GM19438 (cell line): ENCODE data around the gene BRD3OS.

Experiments used
- ATAC-seq: cut with Tn5 transposase; IDR thresholded peaks from one replicate; pipeline ENCODE4 v1.9.1; 2021; ENCODE audit warnings: low read depth; ENCODE audit not compliant: unreplicated experiment

The BRD3OS gene

DNA sequence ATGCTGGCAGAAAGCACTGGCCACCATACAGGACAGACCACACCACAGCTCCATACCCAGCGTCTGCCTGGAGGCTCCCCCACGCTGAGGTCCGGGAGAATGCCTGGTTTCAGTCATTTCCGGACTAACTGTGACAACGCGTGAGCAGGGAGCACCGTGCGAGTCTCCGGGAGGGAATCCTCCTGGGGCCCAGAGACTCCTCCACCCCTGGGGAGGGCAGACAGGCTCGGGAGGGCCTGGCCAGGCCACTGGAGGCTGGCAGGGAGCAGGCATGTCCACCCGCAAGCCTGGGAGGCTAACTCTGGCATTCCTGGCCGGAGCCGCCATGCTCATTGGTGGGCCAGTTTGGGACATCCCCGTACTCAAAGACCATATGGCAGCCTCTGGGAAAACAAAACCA lies 6.5 kb downstream of the BRD3OS start:
- ATAC-seq: no peak

DNA sequence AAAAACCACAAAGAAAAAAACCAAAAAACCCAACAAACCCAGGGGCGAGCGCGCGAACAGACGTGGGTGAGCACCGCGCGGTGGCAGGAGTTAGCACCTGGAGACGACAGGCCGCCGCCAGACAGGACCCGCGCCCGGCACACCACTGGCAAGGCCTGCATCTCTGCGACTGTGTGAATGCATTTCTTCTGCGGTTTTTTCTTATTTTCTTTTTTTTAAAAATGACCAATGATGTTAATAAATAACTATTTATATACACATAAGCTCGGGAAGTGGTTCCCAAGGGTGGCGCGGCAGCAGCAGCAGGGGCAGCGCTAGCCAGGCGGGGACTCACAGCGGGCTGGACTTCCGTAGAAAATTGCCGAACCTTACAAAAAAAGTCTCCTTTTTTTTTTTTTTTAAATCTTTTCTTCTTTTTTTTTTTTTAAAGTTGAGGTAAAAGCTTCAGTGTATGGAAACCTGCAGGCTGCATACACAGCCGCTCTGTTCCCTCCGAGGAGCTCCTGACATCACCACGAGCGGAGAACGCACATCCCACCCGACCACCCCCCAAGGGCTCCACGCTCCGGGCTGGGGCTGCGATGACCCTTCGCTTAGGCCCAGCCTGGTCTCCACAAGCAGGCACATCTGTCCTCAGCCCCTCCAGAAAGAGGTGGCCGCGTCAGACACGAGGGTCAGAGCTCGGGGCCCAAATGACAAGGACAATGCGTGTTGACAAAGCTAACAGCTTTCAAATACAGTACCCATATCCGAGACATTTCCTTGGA lies 7.4 kb downstream of the BRD3OS start:
- no peak for ATAC-seq

DNA sequence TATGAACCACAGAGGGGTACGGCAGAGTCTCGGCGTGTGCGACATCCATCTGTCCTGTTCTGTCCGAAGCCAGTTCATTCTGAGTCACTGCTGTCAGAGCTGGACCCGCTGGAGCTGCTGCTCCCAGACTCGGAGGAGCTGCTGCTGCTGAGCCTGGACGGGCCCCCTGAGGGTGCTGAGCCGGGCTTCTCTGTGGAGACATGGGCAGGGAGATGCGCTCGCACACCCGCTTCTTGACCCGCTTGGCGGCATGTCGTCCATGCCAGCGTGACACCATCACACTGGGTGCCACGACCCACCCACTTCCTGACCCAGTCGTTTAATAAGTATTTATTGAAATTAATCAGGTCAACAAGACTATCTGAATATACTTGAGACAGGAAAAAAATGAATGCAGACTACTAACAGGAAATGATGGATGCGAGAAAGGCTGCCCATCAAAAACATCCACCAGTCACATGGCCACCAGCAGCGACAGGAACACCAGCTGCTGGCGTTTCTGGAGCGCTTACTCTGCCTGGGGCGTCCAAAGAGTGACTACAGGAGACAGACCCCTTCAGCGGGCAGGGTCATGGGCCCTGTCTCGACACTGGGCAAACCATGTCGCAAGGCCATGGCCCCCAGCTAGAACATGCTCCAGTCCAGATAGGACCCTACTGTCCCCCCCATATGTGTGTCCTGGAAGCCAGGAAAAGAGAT lies 8.4 kb downstream of the BRD3OS start:
- no peak for ATAC-seq

DNA sequence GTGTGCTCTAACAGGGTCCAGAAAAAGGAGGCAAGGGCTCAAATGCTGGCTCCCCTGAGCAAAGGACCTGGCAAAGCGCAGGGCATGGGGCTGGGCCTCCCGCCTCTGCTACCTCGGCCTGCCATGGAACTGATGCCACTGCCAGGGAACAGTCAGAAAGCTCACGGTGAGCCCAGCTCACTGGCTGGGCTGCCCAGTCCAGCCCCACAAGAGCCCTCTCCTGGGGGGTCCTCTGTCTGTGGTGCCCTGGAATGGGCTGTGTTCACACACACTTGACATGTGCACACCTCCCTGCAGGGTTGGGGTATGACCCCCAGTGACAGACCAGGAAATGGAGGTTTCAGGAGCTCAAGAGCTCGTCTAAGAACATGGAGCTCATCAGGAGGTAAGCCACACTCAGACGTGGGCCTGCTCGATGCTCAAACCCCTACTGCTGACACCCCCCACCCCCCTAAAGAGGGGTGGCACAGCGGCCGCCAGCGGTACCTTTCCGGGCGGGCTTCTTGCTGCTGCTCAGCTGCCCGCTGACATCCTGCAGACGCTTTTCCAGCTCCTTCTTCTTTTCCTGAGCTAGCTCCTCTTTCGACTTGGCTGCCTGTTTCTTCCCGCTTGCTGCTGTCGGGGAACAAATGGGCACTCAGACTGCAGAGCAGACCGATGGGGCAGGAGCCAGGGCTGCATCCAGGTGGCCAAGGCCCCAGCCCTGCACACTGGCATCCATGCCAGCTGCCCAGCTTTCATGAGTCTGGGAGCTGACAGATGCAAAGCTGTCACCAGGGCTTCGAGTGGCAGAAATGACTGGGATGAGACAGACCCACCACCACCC lies 9.1 kb downstream of the BRD3OS start:
- ATAC-seq: no peak

DNA sequence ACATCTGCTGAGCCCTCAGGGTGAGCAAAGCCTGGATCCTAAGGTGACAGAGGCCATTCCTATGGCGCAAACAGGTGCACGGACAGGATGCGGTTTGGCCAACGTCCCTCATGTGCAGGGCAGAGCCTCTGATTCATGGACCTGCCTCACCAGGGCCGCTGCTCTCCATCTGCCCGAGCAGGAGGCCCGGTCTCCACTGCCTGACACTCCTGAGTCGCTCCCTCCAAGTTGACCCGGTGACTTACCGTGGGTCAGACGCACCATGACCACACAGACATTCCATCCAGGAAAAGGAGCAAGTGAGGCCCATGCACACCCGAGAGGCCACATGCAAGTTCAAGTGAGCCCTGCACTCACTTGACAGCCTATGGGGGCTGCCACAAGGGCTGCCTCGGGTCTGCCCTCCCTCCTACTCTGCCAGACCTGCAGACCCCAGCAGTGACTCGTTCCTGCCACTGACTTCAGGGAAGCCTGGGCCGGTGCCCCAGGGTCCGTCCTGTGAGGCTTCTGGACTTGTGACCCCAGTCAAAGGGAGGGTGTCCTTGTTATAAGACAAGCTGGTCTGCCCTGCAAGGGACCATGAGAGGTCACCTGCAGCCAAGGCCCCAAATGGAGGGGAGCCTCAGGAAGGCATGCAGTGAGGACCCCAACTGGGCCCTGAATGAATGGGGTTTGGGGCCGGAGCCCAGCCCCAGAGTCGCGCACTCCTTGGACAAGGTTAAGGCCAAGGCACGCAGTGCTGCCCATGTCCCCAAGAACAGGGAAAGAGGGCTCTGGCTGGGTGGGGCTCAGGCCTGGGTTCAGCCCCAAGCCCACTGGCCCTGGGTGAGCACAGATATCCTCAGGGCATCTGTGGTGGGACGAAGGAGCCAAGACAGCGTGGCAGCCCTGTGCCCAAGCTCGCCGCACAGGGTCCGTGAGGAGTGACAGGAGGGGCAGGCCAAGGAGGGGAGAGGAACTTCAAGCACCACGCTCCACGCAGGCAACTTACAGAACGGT lies 10.1 kb downstream of the BRD3OS start:
- ATAC-seq: no peak

DNA sequence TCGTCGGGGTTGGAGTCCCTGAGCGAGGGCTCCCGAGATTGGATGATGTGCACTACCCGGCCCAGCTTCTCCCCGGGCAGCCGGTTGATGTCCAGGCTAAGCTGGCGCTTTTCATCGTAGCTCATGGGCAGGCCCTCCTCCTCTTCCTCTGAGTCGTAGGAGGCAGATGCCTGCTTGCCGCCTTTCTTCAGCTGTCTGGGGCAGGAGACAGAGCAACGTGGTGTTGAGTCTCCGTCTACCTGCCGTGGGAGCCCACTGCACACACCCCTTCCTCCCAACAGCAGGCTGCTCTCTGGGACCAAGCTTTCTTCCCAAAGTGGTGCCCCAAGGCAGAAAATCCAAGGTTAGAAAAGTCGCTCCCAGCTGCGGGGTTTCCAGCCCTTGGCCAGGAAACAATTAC lies 10.8 kb downstream of the BRD3OS start:
- no peak for ATAC-seq

DNA sequence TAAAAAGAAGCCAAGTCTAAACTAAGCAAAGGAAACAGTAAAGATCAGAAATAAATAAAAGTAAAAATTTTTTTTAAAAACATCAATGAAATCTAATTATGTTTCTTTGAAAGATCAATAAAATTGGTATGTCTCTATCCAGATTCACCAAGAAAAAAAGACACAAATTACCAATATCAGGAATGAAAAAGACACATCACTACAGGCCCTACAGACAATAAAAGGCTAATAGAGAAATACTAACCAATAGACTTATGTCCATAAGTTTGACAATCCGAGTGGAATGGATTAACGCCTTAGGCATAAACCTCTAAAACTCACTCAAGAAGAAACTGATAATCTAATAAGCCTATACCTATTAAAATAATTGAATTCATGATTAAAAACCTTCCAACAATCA lies 12.4 kb downstream of the BRD3OS start:
- ATAC-seq: no peak

DNA sequence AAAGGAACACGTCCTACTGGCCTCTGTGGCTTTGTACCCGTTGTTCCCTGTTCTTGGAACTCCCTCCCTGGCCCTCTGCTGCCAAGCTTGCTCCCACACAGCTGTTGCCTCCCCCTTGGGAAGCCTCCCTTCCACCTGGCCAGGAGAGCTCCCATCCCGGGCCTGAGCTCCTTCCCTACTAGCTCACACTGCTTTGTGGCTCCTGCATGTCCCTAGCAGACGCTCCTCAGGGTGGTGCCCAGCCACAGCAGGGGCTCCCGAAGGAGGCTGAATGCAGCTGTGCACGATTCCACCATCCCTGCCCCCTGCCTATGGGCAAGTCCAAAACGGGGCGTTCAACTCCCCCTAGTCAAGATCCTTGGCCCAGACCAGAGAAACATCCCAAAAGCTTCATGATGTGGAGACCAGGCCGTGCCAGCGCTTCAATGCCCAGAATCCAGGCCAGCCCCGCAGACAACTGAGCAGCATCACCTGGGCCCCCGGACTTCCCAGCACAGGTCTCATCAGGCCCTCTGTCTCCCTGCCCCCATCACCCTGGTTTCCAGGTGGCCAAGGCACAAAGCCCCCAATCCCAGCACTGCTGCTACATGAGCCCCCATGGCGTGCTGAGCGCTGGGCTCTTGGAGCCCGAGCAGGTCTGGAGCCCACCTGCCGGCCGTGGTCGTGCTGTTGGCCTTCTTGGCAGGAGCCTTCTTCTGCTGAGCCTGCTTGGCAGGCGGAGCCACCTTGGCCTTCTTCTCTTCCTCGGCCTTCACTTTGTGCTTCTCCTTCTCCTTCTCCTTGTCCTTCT lies 14.3 kb downstream of the BRD3OS start:
- ATAC-seq: no peak

DNA sequence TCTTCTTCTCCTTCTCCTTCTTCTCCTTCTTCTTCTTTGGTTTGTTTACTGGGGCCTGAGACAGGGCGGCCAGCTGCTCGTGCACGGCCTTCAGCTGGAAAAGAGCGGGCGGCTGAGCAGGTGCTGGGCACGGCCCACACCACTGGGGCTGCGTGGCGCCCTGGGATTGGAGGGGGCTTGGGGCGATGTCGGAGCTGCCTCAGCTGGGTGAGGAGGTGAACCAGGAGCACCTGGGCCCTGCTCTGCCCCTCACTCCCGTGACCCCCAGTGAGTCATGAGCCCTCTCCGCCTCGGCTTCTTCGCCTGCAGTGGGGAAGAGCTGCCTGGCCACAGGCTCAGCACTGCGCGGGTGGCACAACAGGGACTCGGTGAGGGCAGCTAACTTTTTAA lies 14.9 kb downstream of the BRD3OS start:
- ATAC-seq: no peak

DNA sequence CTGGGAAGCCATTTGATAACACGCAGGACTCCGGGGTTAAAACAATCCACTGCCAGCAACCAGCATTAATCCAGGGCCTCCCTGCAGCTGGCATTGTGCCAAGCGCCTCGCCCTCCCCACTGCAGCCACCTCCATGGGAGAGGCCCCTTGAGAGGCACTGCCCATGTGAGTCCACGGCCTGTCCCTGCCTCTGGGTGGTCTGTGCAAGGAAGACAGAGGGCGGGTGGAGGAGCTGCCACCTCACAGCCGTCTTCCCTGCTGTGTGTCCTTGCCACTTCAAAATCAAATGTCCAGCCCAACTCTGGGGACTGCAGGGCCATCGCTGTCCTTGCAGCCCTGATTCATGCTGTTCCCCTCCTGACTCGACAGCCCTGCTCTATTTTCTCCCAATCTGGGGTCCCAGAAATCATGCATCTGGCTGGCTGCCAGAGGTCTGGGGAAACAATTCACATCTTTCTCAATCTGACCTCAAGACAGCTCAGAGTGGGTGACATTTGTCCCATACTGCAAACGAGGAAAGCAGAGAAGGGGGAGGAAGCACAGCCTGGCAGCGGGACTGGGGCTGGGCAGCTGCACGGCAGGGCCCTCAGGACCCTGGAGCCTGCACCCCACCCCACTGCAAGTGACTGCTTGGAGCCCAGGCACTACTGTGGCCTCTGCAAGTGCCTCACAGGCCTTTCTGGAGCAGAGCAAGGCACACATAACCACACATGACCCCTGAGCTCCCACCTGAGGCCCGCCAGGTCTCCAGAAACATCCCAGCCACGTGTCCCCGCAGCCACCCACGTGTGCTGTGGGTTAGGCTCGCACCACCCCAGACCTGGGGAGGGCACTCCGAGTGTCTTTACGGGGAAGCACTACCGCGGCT lies 15.7 kb downstream of the BRD3OS start:
- no peak for ATAC-seq

DNA sequence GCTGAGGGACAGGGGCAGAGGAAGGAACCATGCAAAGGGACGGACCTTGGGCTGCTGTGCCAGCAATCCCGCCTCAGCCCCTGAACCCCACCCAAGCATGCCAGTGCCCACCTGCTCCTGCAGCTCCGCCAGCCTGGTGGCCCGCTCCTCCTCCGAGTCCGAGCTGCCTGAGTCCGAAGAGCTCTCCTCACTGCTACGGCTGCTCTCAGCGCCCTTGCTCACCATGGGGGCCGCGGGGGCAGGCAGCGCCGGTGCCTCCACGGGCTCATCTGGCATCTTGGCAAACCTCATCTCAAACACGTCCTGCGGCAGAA lies 16.3 kb downstream of the BRD3OS start:
- ATAC-seq: no peak

DNA sequence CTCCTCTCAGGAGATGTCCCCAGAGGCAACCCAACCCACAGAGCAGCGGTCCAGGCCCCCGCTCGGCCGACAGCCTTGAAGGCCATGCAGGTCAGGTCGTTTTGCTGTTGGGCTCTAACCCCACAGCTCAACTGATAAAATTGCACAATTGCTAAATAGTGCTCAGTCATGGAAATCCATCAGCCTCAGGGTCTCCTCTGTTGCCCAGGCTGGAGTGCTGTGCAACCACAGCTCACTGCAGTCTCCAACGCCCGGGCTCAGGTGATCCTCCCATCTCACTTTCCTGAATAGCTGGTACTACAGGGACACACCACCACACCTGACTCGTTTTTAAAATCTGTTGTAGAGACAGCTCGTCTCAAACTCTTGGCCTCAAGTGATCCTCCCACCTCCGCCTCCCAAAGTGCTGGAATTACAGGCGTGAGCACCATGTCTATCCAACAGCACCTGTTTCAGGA lies 18.3 kb downstream of the BRD3OS start:
- no peak for ATAC-seq

DNA sequence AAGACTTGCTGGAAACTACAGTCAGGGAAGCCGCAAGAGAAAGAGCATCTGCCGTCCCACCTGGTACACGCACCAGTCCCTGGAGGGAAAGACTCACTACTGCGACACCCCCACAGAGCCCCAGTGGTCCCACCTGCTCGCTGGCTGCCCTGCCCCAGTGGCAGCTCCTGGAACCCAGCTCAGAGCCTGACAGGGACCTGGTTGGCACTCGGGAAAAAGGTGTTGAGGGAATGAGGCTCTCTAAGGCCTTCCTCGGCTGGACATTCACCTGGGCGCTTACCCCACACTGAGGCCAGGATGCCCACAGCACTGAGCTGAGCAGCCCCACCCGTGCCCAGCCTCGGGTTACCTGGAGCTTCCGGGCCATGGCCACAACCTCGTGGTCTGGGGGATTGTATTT lies 19.7 kb downstream of the BRD3OS start:
- no peak for ATAC-seq

DNA sequence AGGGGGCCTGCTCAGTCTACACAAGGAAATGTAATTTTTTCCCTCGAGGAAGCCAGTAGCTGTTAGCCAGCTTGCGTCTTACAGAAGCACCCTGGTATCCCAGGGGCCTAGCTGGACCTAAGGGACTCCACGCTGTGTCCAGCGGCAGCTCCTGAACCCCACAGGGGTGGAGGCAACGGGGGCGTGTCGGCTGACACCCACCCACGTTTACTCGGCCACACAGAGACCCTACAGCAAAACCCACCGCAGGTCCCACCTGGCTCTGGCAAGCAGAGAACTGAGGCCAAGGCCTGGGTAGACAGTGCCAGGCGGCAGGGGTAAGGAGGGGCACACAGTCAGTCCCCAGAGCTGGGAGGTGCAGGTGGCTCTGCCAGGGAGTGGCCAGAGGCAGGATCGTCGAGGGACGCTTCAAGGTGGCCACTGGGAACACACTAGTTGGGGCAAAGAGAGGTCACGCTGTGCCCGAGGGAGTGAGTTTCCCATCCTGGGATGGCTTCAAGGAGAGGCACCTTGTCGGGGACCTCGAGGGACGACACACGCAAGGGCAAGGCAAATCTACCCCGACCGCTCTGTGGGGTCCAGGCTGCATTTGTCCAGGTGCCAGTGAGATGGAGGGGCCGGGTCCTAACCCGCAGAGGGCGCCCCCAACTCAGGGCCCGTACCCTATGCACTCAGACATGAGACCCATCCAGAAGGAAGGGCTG lies 20.7 kb downstream of the BRD3OS start:
- ATAC-seq: no peak

DNA sequence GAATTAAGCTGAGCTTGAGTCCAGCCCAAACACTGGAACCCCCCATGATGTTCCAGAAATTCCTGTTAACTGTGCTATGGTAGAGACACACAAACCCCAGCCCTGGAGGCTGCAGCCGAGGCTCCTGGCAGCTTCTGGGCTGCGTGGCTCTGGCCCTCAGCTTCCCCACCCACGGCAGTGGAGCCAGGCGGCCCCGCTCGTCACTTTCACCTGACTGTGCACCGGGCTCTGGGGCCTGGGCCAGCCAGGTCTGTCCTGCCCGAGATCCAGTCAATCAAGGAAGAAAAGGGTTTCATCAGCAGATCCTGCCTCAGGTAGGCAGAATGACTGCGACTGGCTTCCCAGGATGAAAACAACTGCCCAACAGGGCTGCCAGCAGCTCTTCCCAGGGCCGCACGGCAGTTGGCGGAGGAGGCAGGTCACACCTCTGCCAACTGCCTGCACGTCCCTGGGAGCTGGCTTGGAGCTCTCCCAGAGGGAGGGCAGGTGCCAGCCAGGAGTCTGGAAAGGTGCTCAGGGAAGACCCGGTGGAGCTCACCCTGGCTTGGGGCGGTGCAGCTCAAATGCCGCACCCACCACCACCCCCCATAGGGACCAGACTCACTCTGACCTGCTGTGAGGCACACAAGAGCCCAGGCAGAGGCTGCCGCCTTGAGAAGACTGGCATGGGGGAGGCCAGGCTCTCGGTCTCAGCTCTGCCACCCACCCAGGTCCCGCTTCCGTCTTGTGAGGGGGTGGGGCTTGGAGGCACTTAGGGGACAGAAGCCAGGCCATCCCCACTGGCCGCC lies 21.8 kb downstream of the BRD3OS start:
- no peak for ATAC-seq

DNA sequence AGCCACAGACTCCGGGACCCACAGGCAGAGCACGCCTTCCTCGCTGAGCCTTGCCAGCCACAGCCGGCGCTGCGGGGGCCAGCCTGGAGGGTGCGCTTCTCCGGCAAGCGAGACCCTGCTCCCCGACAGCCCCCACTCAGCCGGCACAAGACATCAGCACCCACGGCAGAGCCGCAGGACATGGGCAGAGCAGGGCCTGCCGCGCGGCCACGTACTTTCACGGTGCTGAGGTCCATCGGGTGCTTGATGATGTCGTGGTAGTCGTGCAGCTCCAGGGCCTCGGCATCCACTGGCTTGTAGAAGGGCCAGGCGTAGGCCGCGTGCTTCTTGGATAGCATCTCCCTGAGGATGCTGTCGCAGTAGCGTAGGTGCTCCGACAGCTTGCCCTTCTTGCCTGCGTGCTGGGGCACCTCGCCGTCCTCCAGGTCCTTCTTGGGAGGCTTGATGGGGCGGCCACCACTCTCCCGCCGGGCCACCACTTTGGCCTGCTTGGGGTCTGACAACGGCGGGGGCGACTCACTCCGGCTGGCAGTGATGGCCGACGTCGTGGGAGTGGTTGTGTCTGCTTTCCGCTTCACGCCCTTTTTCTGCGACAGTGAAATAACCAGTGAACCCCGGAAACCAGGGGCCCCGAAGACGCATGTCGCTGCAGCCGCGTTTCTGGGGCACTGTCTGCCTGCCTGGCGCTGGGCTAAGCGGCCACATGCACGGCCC lies 22.7 kb downstream of the BRD3OS start:
- ATAC-seq: no peak

DNA sequence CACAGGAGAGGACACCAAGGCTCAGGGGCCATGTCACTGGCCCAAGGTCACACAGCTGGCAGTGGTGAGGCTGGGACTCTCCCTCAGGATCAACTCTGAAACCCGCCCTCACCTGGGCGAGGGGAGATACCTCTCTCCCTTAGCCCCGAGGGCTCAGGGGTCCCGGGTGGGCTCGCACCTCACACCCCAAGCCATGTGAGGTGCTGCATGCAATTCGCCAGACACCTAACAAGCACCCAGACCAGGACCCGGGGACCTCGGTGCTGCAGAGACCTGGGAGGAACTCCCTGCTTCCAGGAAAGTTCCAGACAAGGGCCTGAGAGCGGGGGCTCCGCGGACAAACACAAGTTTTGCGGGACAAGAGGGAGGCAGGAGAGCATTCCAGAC lies 23.3 kb downstream of the BRD3OS start:
- no peak for ATAC-seq
